ENCODE measurements around the gene PASK. TPM values are rescaled to one million over a fixed set of nuclear protein-coding genes. Genes with fewer than 3 reads are reported as not detected.

PASK gene
- total and polyA plus RNA-seq, 2 donors (not counting 1 experiment from before 2014, with no cell fraction given) = 1.0 to 1.5 TPM

DNA sequence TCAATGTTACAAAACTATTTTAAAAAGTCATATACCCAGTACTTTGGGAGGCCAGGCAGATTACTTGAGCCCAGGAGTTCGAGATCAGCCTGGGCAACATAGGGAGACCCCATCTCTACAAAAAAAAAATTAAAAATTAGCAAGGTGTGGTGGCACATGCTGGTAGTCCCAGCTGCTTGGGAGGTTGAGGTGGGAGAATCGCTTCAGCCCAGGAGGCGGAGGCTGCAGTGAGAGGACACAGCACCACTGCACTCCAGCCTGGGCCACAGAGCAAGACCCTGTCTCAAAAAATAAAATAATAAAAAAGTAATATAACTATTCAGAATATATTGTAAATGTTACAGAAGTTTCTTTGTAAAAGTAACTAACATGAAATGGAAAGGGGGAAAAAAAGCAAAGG lies 1.9 kb downstream of the PASK start:
- DNase-seq (ENCODE audit: low read depth in 2 of 2) = no peak
- no peak overlapping the region for H3K27ac ChIP-seq (ENCODE audit: insufficient read depth, low read length)
- peaks cover 13% of the 10 kb centered on the region for H3K4me1 ChIP-seq (ENCODE audit: control insufficient read depth, extremely low read depth, insufficient read depth, low read length)
- no peak overlapping the region for H3K4me3 ChIP-seq (replicated peaks in 1 of 4; ENCODE audit: control extremely low read depth in 1 of 4, insufficient read depth in 1 of 4, low read depth in 3 of 4, low read length in 4 of 4)
- H2AFZ ChIP-seq (ENCODE audit: low read length) = no peak overlapping the region
- H4K20me1 ChIP-seq (ENCODE audit: control insufficient read depth, extremely low read depth, insufficient read depth, low read length) = no peaks in the 10 kb centered on the region
- no peak overlapping the region for H3K9ac ChIP-seq (ENCODE audit: insufficient read depth, low read length)
- no peak overlapping the region for H3K4me2 ChIP-seq (ENCODE audit: extremely low read depth, insufficient read depth, low read length)
- no peaks in the 10 kb centered on the region for H3K9me3 ChIP-seq (ENCODE audit: control insufficient read depth, insufficient read depth, low read depth, low read length)
- no peaks in the 10 kb centered on the region for H3K27me3 ChIP-seq (ENCODE audit: control insufficient read depth, insufficient read depth, low read length)
- H3K79me2 ChIP-seq (ENCODE audit: control insufficient read depth, insufficient read depth, low read length) = peaks cover 15% of the 10 kb centered on the region
- no peak for TF ChIP-seq EZH2 (IDR thresholded peaks at IDR 0.05; ENCODE audit: low read length, missing control alignments)
- no peak for TF ChIP-seq CTCF (conservative IDR thresholded peaks at IDR 0.05 in 1 of 2, IDR thresholded peaks at IDR 0.05 in 1 of 2; ENCODE audit: low read depth in 1 of 2, low read length in 2 of 2)
- no peaks in the 10 kb centered on the region for H3K36me3 ChIP-seq (ENCODE audit: control insufficient read depth, insufficient read depth, low read length)

DNA sequence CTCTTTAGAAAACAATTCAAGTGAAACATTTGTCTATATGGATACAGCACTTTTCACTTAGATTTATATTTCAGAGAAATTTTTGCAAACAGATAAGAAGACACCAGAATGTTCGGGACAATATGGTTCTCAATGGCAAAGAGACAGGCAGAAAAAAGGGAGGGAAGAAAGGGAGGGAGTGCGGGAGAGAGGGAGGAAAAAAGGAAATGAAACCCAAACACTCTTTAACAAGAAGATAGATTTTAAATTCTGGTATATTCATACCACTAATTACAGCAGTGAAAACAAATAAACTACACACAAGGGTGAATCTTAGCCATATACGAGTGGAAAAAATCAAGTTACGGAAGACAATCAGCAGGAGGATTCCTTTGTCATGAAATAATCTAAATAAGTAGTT lies 3.0 kb downstream of the PASK start:
- Histone ChIP-seq H3K4me1 (ENCODE audit: control insufficient read depth, extremely low read depth, insufficient read depth, low read length) (peaks cover 7% of the 10 kb centered on the region), H3K9ac (ENCODE audit: insufficient read depth, low read length) (no peak overlapping the region), H3K4me3 (replicated peaks in 1 of 4; ENCODE audit: control extremely low read depth in 1 of 4, insufficient read depth in 1 of 4, low read depth in 3 of 4, low read length in 4 of 4) (no peak overlapping the region), H3K4me2 (ENCODE audit: extremely low read depth, insufficient read depth, low read length) (no peak overlapping the region), H4K20me1 (ENCODE audit: control insufficient read depth, extremely low read depth, insufficient read depth, low read length) (no peaks in the 10 kb centered on the region), H2AFZ (ENCODE audit: low read length) (no peak overlapping the region), H3K36me3 (ENCODE audit: control insufficient read depth, insufficient read depth, low read length) (no peaks in the 10 kb centered on the region), H3K27me3 (ENCODE audit: control insufficient read depth, insufficient read depth, low read length) (no peaks in the 10 kb centered on the region), H3K79me2 (ENCODE audit: control insufficient read depth, insufficient read depth, low read length) (peaks cover 7% of the 10 kb centered on the region), H3K27ac (ENCODE audit: insufficient read depth, low read length) (no peak overlapping the region), H3K9me3 (ENCODE audit: control insufficient read depth, insufficient read depth, low read depth, low read length) (no peaks in the 10 kb centered on the region)
- no peak for TF ChIP-seq EZH2 (IDR thresholded peaks at IDR 0.05; ENCODE audit: low read length, missing control alignments)
- no peak for TF ChIP-seq CTCF (conservative IDR thresholded peaks at IDR 0.05 in 1 of 2, IDR thresholded peaks at IDR 0.05 in 1 of 2; ENCODE audit: low read depth in 1 of 2, low read length in 2 of 2)
- no peak for DNase-seq (ENCODE audit: low read depth in 2 of 2)

DNA sequence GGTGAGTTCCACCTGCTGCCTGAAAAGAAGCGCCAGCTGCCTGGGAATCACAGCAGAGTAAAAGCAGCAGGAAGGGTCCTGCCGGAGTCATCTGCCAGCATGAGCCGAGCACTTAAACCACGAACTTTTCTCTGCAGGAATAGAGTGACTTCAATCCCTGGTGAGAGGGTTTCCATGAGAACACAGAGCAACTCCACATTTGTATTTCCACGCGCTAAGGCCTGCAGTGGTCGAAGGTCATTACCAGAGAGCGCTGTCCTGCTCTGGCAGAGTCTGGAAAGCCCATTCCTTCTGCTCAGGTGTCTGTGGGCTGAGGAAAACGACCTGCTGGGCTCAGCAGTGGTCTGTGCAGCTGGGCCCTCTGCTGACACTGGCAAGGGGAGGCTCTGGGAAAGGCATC lies 6.7 kb downstream of the PASK start:
- no peak overlapping the region for H3K4me3 ChIP-seq (replicated peaks in 1 of 4; ENCODE audit: control extremely low read depth in 1 of 4, insufficient read depth in 1 of 4, low read depth in 3 of 4, low read length in 4 of 4)
- no peaks in the 10 kb centered on the region for H4K20me1 ChIP-seq (ENCODE audit: control insufficient read depth, extremely low read depth, insufficient read depth, low read length)
- no peaks in the 10 kb centered on the region for H3K4me1 ChIP-seq (ENCODE audit: control insufficient read depth, extremely low read depth, insufficient read depth, low read length)
- TF ChIP-seq EZH2 (IDR thresholded peaks at IDR 0.05; ENCODE audit: low read length, missing control alignments) (no peak), CTCF (conservative IDR thresholded peaks at IDR 0.05 in 1 of 2, IDR thresholded peaks at IDR 0.05 in 1 of 2; ENCODE audit: low read depth in 1 of 2, low read length in 2 of 2) (no peak)
- no peaks in the 10 kb centered on the region for H3K27me3 ChIP-seq (ENCODE audit: control insufficient read depth, insufficient read depth, low read length)
- no peak overlapping the region for H3K27ac ChIP-seq (ENCODE audit: insufficient read depth, low read length)
- H2AFZ ChIP-seq (ENCODE audit: low read length) = no peak overlapping the region
- H3K79me2 ChIP-seq (ENCODE audit: control insufficient read depth, insufficient read depth, low read length) = no peaks in the 10 kb centered on the region
- no peak overlapping the region for H3K9ac ChIP-seq (ENCODE audit: insufficient read depth, low read length)
- no peak overlapping the region for H3K4me2 ChIP-seq (ENCODE audit: extremely low read depth, insufficient read depth, low read length)
- no peaks in the 10 kb centered on the region for H3K36me3 ChIP-seq (ENCODE audit: control insufficient read depth, insufficient read depth, low read length)
- H3K9me3 ChIP-seq (ENCODE audit: control insufficient read depth, insufficient read depth, low read depth, low read length) = no peaks in the 10 kb centered on the region
- no peak for DNase-seq (ENCODE audit: low read depth in 2 of 2)
